Aorta (tissue), 5 donors: ENCODE measurements around the gene CDC20B. TPM values are rescaled to one million over a fixed set of nuclear protein-coding genes. Genes with fewer than 3 reads are reported as not detected.

ENCODE experiments used
- ATAC-seq: fragments of 200-7000 bp; cut with Tn5 transposase; one replicate; pipeline ENCODE4 v1.9.1; 2022; ENCODE audit warnings: moderate library complexity; ENCODE audit not compliant: low FRiP score
- DNase-seq, 2 donors: peaks; one replicate each; pipeline ENCODE4 v3.0.0-alpha.2; 2020
- H3K27ac ChIP-seq, 2 donors: one replicate each; pipeline ENCODE4 v1.5.1; 2013; ENCODE audit warnings: low read length in 2 of 2, mild to moderate bottlenecking in 2 of 2, moderate library complexity in 2 of 2, control low read depth in 1 of 2, inconsistent platforms in 1 of 2, low read depth in 1 of 2
- H3K27me3 ChIP-seq, 2 donors: one replicate each; pipeline ENCODE4 v1.6.1; 2013; ENCODE audit warnings: control low read depth in 1 of 2, low read length in 1 of 2, mild to moderate bottlenecking in 1 of 2, moderate library complexity in 1 of 2; ENCODE audit not compliant: insufficient read depth in 2 of 2, control insufficient read depth in 1 of 2
- H3K36me3 ChIP-seq, 2 donors: one replicate each; pipeline ENCODE4 v1.6.1; 2013; ENCODE audit warnings: control low read depth in 1 of 2, low read length in 1 of 2, mild to moderate bottlenecking in 1 of 2; ENCODE audit not compliant: insufficient read depth in 2 of 2, control insufficient read depth in 1 of 2
- H3K4me1 ChIP-seq, 2 donors: one replicate each; pipeline ENCODE4 v1.6.1; 2013; ENCODE audit warnings: low read length in 2 of 2, control low read depth in 1 of 2, mild to moderate bottlenecking in 1 of 2, moderate library complexity in 1 of 2; ENCODE audit not compliant: insufficient read depth in 2 of 2, control insufficient read depth in 1 of 2
- H3K4me3 ChIP-seq, 2 donors: one replicate each; pipeline ENCODE4 v1.5.1; 2013; ENCODE audit warnings: low read length in 2 of 2, control low read depth in 1 of 2, mild to moderate bottlenecking in 1 of 2
- H3K9me3 ChIP-seq: one replicate; pipeline ENCODE4 v1.6.1; 2013; ENCODE audit warnings: mild to moderate bottlenecking, low read length; ENCODE audit not compliant: control insufficient read depth
- WGBS, 2 donors: extraction: QIAGEN DNeasy Blood & Tissue Kit; methylation state at CpG; one replicate each; pipeline ENCODE4 v1.1.7; 2013; 5-methylcytosine and 5-hydroxymethylcytosine counted together
- intact Hi-C, 2 donors: fragments of 100-400 bp; cut with DNase I; formaldehyde crosslinking; loops; one replicate each; pipeline versions ENCODE4 v1.14.2 to v1.15.0; 2022
- microRNA-seq, 2 donors: library from miRNA; unstranded; fragments of <30 nt; microRNA quantifications; one replicate each; pipeline ENCODE4 v1.2.0, GENCODE V29; 2020
- polyA plus RNA-seq, 2 donors: library from polyadenylated mRNA; stranded (reverse); fragments of 200-250 nt; gene quantifications; one replicate each; pipeline ENCODE4 v1.2.3, GENCODE V29; 2013
- total RNA-seq, 2 donors: library from RNA; stranded (reverse); fragmentation: NEBNext Ultra II Directional; extraction: Animal tissue kit (Norgen Biotek cat#: 25700); gene quantifications; one replicate each; pipeline ENCODE4 v1.2.1, GENCODE V29; 2021
- donor health status: healthy with polysubstance abuse.
- donor health status: Bipolar disorder and iron deficiency.
- donor health status: DM: no; HTN: no; CAD: no.
- donor health status: DM: no; HTN: no; CAD: no.
- donor health status: DM: yes; HTN: yes; CAD: no.

The CDC20B gene
- total and polyA plus RNA-seq, 4 donors: not detected

DNA sequence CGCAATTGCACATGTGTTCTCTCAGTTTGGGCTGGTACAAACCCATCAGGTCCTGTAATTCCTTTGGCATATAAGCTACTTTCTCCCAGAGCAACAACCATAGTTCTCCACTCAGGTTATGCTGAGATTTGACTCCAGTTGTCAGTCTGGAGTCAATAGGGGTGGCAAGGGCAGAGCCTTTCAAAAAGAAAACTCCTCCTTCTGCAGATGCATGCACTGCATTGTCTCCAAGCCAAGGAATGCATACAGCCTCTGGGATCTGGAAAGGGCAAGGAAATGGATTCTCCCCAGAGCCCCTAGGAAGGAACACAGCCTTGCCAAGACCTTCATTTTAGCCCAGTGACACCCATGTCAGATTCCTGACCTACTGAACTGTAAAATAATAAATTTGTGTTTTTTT lies 101.6 kb downstream of the CDC20B start:
- intact Hi-C loops: no loop called here
- 87 to 88% methylated on average over 1 of the region's 1 CpG for WGBS, 2 donors
- ATAC-seq: no peak
- H3K4me1 ChIP-seq: no peaks in the 10 kb centered on the region
- H3K27me3 ChIP-seq: no peaks in the 10 kb centered on the region
- DNase-seq: no peak
- no peaks in the 10 kb centered on the region for H3K36me3 ChIP-seq
- no peak overlapping the region for H3K27ac ChIP-seq
- H3K9me3 ChIP-seq: peaks cover 1% of the 10 kb centered on the region
- H3K4me3 ChIP-seq: no peak overlapping the region

DNA sequence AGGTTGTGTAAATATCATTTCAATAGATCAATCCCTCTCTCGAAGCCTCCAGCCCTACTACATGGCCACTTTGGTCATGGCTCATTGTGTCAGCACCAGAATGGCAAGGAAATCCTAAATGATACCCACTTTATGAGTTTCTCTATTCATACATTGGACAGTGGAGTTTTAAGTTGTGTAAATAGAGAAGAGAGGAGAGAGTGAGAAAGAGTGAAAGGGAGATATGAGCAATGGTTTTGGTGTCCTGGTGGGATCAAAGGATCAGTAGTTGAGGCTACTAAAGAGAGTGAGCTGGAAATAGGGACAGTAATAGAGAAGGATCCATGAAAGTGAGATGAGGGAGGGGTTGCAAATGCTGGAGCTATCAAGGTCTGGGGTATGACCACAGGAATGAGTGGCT lies 102.0 kb downstream of the CDC20B start:
- no peaks in the 10 kb centered on the region for H3K36me3 ChIP-seq
- no peaks in the 10 kb centered on the region for H3K4me1 ChIP-seq
- no peaks in the 10 kb centered on the region for H3K27me3 ChIP-seq
- no peak overlapping the region for H3K4me3 ChIP-seq
- intact Hi-C loops: no loop called here
- H3K27ac ChIP-seq: no peak overlapping the region
- 85 to 96% methylated on average over 1 of the region's 1 CpG for WGBS, 2 donors
- DNase-seq (no peak), ATAC-seq (no peak)
- H3K9me3 ChIP-seq: peaks cover 1% of the 10 kb centered on the region

DNA sequence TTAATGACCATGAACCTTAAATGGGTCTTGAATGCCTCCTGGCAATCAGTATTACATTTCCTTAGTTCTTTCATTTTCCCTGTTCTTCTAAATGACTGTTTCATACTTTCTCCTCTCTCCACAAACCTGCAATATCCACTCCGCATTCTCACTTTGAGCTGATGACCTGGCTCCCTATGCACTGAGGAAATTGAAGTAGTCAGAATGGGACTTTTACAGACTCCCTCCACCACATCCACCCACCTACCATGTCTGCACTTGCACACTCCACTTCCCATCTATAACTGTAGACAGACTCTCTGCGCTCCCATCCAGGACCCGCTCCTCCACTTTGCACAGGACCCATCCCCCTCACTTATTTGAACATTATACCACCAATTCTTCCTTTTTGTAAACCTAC lies 106.7 kb downstream of the CDC20B start:
- ATAC-seq: no peak
- Histone ChIP-seq H3K27me3 (no peaks in the 10 kb centered on the region), H3K9me3 (peaks cover 1% of the 10 kb centered on the region), H3K4me3 (no peak overlapping the region), H3K27ac (no peak overlapping the region), H3K4me1 (no peaks in the 10 kb centered on the region), H3K36me3 (no peaks in the 10 kb centered on the region)
- DNase-seq: no peak
- 98 to 99% methylated on average over 3 of the region's 3 CpGs for WGBS, 2 donors
- intact Hi-C loops: no loop called here

DNA sequence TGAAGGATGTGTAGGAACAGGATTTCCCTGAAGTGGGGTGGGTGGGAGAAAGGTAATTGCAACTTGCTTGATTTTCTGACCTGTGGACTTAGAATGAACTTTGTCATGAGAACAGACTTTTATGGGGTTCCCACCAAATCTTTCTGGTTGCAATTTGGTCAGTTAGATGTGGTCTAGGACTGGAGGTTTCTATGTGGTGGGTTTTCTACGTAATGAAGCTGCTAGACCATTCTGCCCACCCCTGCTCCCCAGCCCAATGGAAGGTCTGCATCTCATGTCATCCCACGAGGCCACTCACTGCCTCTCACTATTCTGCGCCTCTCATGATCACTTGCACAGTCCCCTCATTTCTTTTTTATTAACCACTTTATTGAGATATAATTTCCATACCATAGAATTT lies 108.5 kb downstream of the CDC20B start:
- Histone ChIP-seq H3K36me3 (no peaks in the 10 kb centered on the region), H3K4me1 (no peaks in the 10 kb centered on the region), H3K27ac (no peak overlapping the region), H3K27me3 (no peaks in the 10 kb centered on the region), H3K4me3 (no peak overlapping the region), H3K9me3 (peaks cover 1% of the 10 kb centered on the region)
- WGBS, 2 donors: 91 to 95% methylated on average over 3 of the region's 3 CpGs
- DNase-seq: no peak
- no peak for ATAC-seq
- intact Hi-C loops: no loop called here

DNA sequence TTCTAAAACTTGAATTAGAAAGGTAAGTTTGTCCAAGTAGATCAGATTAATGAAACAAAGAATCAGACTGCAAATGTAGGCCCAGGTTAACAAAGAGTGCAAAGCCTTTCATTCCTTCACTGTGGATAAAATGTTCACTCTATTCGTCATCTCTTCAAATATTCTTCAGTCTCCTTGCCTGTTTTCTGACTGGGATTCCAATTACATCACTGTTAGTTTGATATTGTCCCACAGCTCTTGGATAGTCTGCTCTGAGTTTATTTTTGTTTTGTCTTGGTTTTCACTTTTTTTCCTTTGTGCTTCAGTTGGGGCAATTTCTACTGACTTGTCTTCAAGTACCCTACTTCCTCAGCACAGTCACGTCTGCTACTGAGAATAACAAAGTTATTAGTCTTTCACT lies 109.1 kb downstream of the CDC20B start:
- no peak overlapping the region for H3K27ac ChIP-seq
- ATAC-seq (no peak), DNase-seq (no peak)
- no peaks in the 10 kb centered on the region for H3K4me1 ChIP-seq
- intact Hi-C loops: no loop called here
- H3K27me3 ChIP-seq: no peaks in the 10 kb centered on the region
- H3K36me3 ChIP-seq: no peaks in the 10 kb centered on the region
- H3K9me3 ChIP-seq: no peaks in the 10 kb centered on the region
- no peak overlapping the region for H3K4me3 ChIP-seq
- 35 to 37% methylated on average over 2 of the region's 2 CpGs for WGBS, 2 donors

DNA sequence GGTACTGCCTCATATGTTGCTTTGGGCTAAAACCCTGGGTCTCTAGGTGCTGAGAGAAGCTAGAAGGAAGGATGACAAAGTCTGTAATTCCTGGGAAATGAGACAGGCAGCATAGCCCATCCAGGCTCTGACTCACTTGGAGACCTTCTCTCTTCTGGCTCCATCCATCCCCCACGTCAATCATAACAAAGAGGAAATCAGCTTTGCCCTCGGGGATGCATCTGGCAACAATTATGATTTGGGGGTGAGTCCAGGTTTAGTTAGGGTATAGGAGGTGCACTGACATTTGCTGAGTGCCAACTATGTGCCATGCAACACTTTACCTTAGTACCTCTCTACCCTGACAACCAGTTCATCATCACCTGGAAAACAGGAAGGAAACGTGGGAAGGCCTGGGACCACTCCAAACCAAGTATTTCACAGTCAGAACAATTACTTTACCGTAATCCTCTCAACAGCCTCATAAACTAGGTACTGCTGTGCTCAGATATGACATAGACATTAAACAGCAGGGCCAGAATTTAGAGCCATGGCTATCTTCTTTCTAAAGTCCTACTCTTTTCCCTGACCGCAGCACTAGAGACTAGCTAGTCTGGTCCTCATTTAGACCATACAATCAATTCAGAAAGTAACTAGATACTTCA lies 109.6 kb downstream of the CDC20B start:
- H3K27ac ChIP-seq: no peak overlapping the region
- H3K4me1 ChIP-seq: no peaks in the 10 kb centered on the region
- no peak for ATAC-seq
- no peaks in the 10 kb centered on the region for H3K27me3 ChIP-seq
- DNase-seq: no peak
- H3K4me3 ChIP-seq: no peak overlapping the region
- H3K9me3 ChIP-seq: no peaks in the 10 kb centered on the region
- WGBS, 2 donors: 61 to 66% methylated on average over 5 of the region's 5 CpGs
- intact Hi-C loops: no loop called here
- no peaks in the 10 kb centered on the region for H3K36me3 ChIP-seq

Small RNA genes lying within 50 kb of the gene (microRNA-seq; reads per million reads assigned to microRNA genes)
- gene MIR449A (3.6 to 6.0 reads per million in 2 donors), gene MIR449B (0 to 0.60 reads per million in 2 donors), gene MIR449C (0 reads per million in 2 donors)

Other genes with a start within 250 kb of the CDC20B start
- 1 to 10 TPM in 1 of 2 donors, under 1 TPM in 1; 0.49 to 1.1 TPM for gene ESM1, start 187.6 kb downstream of the CDC20B start, total RNA-seq
- gene ESM1, start 187.6 kb downstream of the CDC20B start, polyA plus RNA-seq: 1 to 10 TPM in 1 of 2 donors, under 1 TPM in 1; 0.59 to 1.9 TPM
- gene GZMK, start 148.9 kb downstream of the CDC20B start, total RNA-seq: 1 to 10 TPM; 1.7 to 1.9 TPM
- gene GZMK, start 148.9 kb downstream of the CDC20B start, polyA plus RNA-seq: 1 to 10 TPM in 1 of 2 donors, under 1 TPM in 1; 0.31 to 4.1 TPM
- 1 to 10 TPM; 1.1 to 5.4 TPM for gene GZMA, start 70.5 kb downstream of the CDC20B start, total RNA-seq
- gene GZMA, start 70.5 kb downstream of the CDC20B start, polyA plus RNA-seq: 10 to 100 TPM in 1 of 2 donors, under 1 TPM in 1; 0.59 to 13.4 TPM
- 10 to 100 TPM; 29.8 to 49.8 TPM for gene GPX8, start 13.0 kb downstream of the CDC20B start, total RNA-seq
- gene GPX8, start 13.0 kb downstream of the CDC20B start, polyA plus RNA-seq: 10 to 100 TPM; 26.2 to 34.3 TPM
- under 1 TPM in 1 of 2 donors, not detected in 1; 0.26 TPM for gene MCIDAS, start 54.1 kb upstream of the CDC20B start, total RNA-seq
- gene MCIDAS, start 54.1 kb upstream of the CDC20B start, polyA plus RNA-seq: not detected
- 1 to 10 TPM in 1 of 2 donors, under 1 TPM in 1; 0.54 to 1.3 TPM for gene CCNO, start 60.4 kb upstream of the CDC20B start, total RNA-seq
- 10 to 100 TPM in 1 of 2 donors, under 1 TPM in 1; 0.88 to 10.1 TPM for gene CCNO, start 60.4 kb upstream of the CDC20B start, polyA plus RNA-seq
- 10 to 100 TPM; 24.6 to 27.0 TPM for gene DHX29, start 134.5 kb upstream of the CDC20B start, total RNA-seq
- 10 to 100 TPM in 1 of 2 donors, 1 to 10 TPM in 1; 9.9 to 19.1 TPM for gene DHX29, start 134.5 kb upstream of the CDC20B start, polyA plus RNA-seq
- 10 to 100 TPM; 74.8 to 88.4 TPM for gene MTREX, start 134.8 kb upstream of the CDC20B start, total RNA-seq
- gene MTREX, start 134.8 kb upstream of the CDC20B start, polyA plus RNA-seq: 10 to 100 TPM; 13.0 to 28.0 TPM